HEK293 (cell line): Measurements from ENCODE around the gene ADSS1.

ENCODE experiments used
- HOXC10 ChIP-seq: sonication (generic); formaldehyde crosslinking; IDR thresholded peaks from 2 replicates; pipeline ENCODE4 v1.8.1; 2023; ENCODE audit warnings: mild to moderate bottlenecking, missing genetic modification reagents
- KLF7 ChIP-seq: fragments of 450-650 bp; formaldehyde crosslinking; IDR thresholded peaks from 2 replicates; pipeline ENCODE4 v1.5.1; 2016; ENCODE audit warnings: missing biosample characterization, missing genetic modification characterization, borderline replicate concordance
- MYNN ChIP-seq: fragments of 450-650 bp; formaldehyde crosslinking; IDR thresholded peaks from 2 replicates; pipeline ENCODE4 v1.5.1; 2016; ENCODE audit warnings: missing biosample characterization, missing genetic modification characterization, borderline replicate concordance
- YY2 ChIP-seq: fragments of 450-650 bp; formaldehyde crosslinking; IDR thresholded peaks from 2 replicates; pipeline ENCODE4 v1.5.1; 2016; ENCODE audit warnings: missing biosample characterization, missing genetic modification characterization
- ZBTB17 ChIP-seq: fragments of 450-650 bp; formaldehyde crosslinking; IDR thresholded peaks from 2 replicates; pipeline ENCODE4 v1.5.1; 2016; ENCODE audit warnings: missing biosample characterization, missing genetic modification characterization
- ZBTB20 ChIP-seq: fragments of 450-650 bp; formaldehyde crosslinking; IDR thresholded peaks from 2 replicates; pipeline ENCODE4 v1.5.1; 2016; ENCODE audit warnings: missing biosample characterization, missing genetic modification characterization
- ZBTB7A ChIP-seq: fragments of 450-650 bp; formaldehyde crosslinking; IDR thresholded peaks from 2 replicates; pipeline ENCODE4 v1.5.1; 2016; ENCODE audit warnings: low read depth, missing biosample characterization, missing genetic modification characterization
- ZEB2 ChIP-seq: fragments of 450-650 bp; formaldehyde crosslinking; IDR thresholded peaks from 2 replicates; pipeline ENCODE4 v1.5.1; 2016; ENCODE audit warnings: missing biosample characterization, missing genetic modification characterization
- ZNF112 ChIP-seq: fragments of 450-650 bp; formaldehyde crosslinking; IDR thresholded peaks from 2 replicates; pipeline ENCODE4 v1.5.0; 2017; ENCODE audit warnings: missing biosample characterization, missing genetic modification characterization
- ZNF140 ChIP-seq: fragments of 450-650 bp; formaldehyde crosslinking; IDR thresholded peaks from 2 replicates; pipeline ENCODE4 v1.5.1; 2016; ENCODE audit warnings: missing biosample characterization, missing genetic modification characterization
- ZNF174 ChIP-seq: fragments of 450-650 bp; formaldehyde crosslinking; IDR thresholded peaks from 2 replicates; pipeline ENCODE4 v1.5.0; 2017; ENCODE audit warnings: missing biosample characterization, mild to moderate bottlenecking, missing genetic modification characterization
- ZNF266 ChIP-seq: fragments of 450-650 bp; formaldehyde crosslinking; IDR thresholded peaks from 2 replicates; pipeline ENCODE4 v1.5.1; 2016; ENCODE audit warnings: missing biosample characterization, missing genetic modification characterization, low read depth
- ZNF292 ChIP-seq: fragments of 450-650 bp; formaldehyde crosslinking; IDR thresholded peaks from 2 replicates; pipeline ENCODE4 v1.5.1; 2016; ENCODE audit warnings: low read depth, missing biosample characterization, missing genetic modification characterization, borderline replicate concordance
- ZNF350 ChIP-seq: fragments of 450-650 bp; formaldehyde crosslinking; IDR thresholded peaks from 2 replicates; pipeline ENCODE4 v1.5.0; 2017; ENCODE audit warnings: missing biosample characterization, mild to moderate bottlenecking, missing genetic modification characterization
- ZNF354C ChIP-seq: fragments of 450-650 bp; formaldehyde crosslinking; IDR thresholded peaks from 2 replicates; pipeline ENCODE4 v1.5.1; 2016; ENCODE audit warnings: missing biosample characterization, missing genetic modification characterization, low read depth, borderline replicate concordance
- ZNF366 ChIP-seq: fragments of 450-650 bp; formaldehyde crosslinking; conservative IDR thresholded peaks from 2 replicates; pipeline ENCODE4 v1.5.1; 2016; ENCODE audit warnings: missing biosample characterization, missing genetic modification characterization
- ZNF423 ChIP-seq: fragments of 450-650 bp; formaldehyde crosslinking; IDR thresholded peaks from 2 replicates; pipeline ENCODE4 v1.5.1; 2016; ENCODE audit warnings: missing biosample characterization, missing genetic modification characterization
- ZNF501 ChIP-seq: fragments of 450-650 bp; formaldehyde crosslinking; IDR thresholded peaks from 2 replicates; pipeline ENCODE4 v1.5.1; 2016; ENCODE audit warnings: missing biosample characterization, missing genetic modification characterization
- ZNF510 ChIP-seq: fragments of 450-650 bp; formaldehyde crosslinking; IDR thresholded peaks from 2 replicates; pipeline ENCODE4 v1.5.1; 2018; ENCODE audit warnings: mild to moderate bottlenecking, missing genetic modification characterization, missing biosample characterization; ENCODE audit not compliant: insufficient replicate concordance
- ZNF548 ChIP-seq: fragments of 450-650 bp; formaldehyde crosslinking; IDR thresholded peaks from 2 replicates; pipeline ENCODE4 v1.5.1; 2016; ENCODE audit warnings: missing biosample characterization, missing genetic modification characterization
- ZNF560 ChIP-seq: fragments of 450-650 bp; formaldehyde crosslinking; IDR thresholded peaks from 2 replicates; pipeline ENCODE4 v1.5.1; 2017; ENCODE audit warnings: missing biosample characterization, missing genetic modification characterization, borderline replicate concordance
- ZNF596 ChIP-seq: fragments of 450-650 bp; IDR thresholded peaks from 2 replicates; pipeline ENCODE4 v1.5.0; 2018; ENCODE audit warnings: missing biosample characterization, mild to moderate bottlenecking, missing genetic modification characterization, moderate library complexity
- ZNF776 ChIP-seq: fragments of 450-650 bp; formaldehyde crosslinking; IDR thresholded peaks from 2 replicates; pipeline ENCODE4 v1.5.0; 2017; ENCODE audit warnings: missing biosample characterization, missing genetic modification characterization, borderline replicate concordance
- ZNF830 ChIP-seq: fragments of 450-650 bp; IDR thresholded peaks from 2 replicates; pipeline ENCODE4 v1.5.0; 2018; ENCODE audit warnings: missing biosample characterization, missing genetic modification characterization, low read depth, mild to moderate bottlenecking, moderate library complexity
- ZNF837 ChIP-seq: fragments of 450-650 bp; formaldehyde crosslinking; IDR thresholded peaks from 2 replicates; pipeline ENCODE4 v1.5.1; 2016; ENCODE audit warnings: missing biosample characterization, missing genetic modification characterization
- ZSCAN23 ChIP-seq: fragments of 450-650 bp; formaldehyde crosslinking; IDR thresholded peaks from 2 replicates; pipeline ENCODE4 v1.5.1; 2016; ENCODE audit warnings: missing biosample characterization, missing genetic modification characterization
- ZSCAN30 ChIP-seq: fragments of 450-650 bp; IDR thresholded peaks from 2 replicates; pipeline ENCODE4 v1.5.1; 2018; ENCODE audit warnings: missing biosample characterization, mild to moderate bottlenecking, missing genetic modification characterization, moderate library complexity
- ZXDB ChIP-seq: fragments of 450-650 bp; formaldehyde crosslinking; IDR thresholded peaks from 2 replicates; pipeline ENCODE4 v1.5.1; 2016; ENCODE audit warnings: missing biosample characterization, missing genetic modification characterization
- TF ChIP-seq, protein P1 (sequence below): fragments of 450-650 bp; formaldehyde crosslinking; IDR thresholded peaks from 2 replicates; pipeline ENCODE4 v1.5.1; 2017; ENCODE audit warnings: missing biosample characterization, missing genetic modification characterization
- TF ChIP-seq, protein P2 (sequence below): fragments of 450-650 bp; formaldehyde crosslinking; IDR thresholded peaks from 2 replicates; pipeline ENCODE4 v1.5.1; 2016; ENCODE audit warnings: missing biosample characterization, missing genetic modification characterization
- TF ChIP-seq, protein P3 (sequence below): IDR thresholded peaks from 2 replicates; pipeline ENCODE4 v1.6.1; 2011; ENCODE audit warnings: mild to moderate bottlenecking, low read depth, low read length, borderline replicate concordance
- TF ChIP-seq, protein P4 (sequence below): fragments of 450-650 bp; formaldehyde crosslinking; IDR thresholded peaks from 2 replicates; pipeline ENCODE4 v1.5.1; 2017; ENCODE audit warnings: missing biosample characterization, missing genetic modification characterization
- TF ChIP-seq, protein P5 (sequence below): fragments of 450-650 bp; formaldehyde crosslinking; IDR thresholded peaks from 2 replicates; pipeline ENCODE4 v1.5.1; 2016; ENCODE audit warnings: missing biosample characterization, missing genetic modification characterization

ADSS1 gene

DNA sequence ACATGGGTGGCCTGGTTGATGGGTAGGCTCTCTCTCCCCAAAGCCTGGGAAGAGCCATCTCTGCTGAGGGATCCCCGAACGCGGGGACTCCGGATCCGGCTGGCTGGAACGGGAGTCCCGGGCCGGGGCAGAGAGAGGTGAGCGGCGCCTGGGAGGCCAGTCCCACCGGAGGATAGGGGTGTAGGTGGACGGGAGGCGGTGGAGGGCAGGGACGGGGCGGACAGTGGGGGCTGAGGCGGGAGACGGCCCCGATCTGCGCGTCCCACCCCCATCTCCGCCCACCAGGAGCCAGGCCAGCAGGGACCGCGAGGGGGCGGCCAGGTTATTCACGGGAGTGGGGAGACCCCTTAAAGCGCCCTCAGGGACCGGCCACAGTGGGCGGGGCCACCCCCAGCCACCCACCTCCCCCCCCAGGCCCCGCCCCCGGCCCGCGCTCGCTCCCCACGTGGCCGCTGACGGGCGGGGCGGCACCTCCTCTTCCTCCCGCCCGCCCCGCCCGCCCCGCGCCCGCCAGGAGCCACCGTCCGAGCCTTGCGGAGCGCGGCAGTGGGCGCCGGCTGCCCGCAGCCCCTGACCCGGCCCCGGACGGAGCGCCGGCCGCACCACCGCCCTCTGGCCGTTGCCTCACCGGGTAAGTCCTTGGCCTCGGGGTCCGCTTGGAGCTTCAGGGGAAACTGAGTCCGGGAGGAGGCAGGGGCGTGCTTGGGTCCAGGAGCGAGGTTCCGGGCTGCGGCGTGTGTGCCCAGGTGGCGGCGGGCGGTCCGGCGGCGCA, 34.7 kb upstream of the ADSS1 start, which contains the start of gene INF2 (continued):
- TF ChIP-seq ZNF830 = no peak
- TF ChIP-seq ZNF501 (tag by site-specific recombination) = no peak
- peak; percentile 14; the same call in 1 of the 2 replicates for TF ChIP-seq ZNF596 (tag by site-specific recombination)
- TF ChIP-seq ZXDB (tag by site-specific recombination) = 0 out of 2 replicates have a peak, but pooled peaks have one; percentile 7
- TF ChIP-seq, protein P1, sequence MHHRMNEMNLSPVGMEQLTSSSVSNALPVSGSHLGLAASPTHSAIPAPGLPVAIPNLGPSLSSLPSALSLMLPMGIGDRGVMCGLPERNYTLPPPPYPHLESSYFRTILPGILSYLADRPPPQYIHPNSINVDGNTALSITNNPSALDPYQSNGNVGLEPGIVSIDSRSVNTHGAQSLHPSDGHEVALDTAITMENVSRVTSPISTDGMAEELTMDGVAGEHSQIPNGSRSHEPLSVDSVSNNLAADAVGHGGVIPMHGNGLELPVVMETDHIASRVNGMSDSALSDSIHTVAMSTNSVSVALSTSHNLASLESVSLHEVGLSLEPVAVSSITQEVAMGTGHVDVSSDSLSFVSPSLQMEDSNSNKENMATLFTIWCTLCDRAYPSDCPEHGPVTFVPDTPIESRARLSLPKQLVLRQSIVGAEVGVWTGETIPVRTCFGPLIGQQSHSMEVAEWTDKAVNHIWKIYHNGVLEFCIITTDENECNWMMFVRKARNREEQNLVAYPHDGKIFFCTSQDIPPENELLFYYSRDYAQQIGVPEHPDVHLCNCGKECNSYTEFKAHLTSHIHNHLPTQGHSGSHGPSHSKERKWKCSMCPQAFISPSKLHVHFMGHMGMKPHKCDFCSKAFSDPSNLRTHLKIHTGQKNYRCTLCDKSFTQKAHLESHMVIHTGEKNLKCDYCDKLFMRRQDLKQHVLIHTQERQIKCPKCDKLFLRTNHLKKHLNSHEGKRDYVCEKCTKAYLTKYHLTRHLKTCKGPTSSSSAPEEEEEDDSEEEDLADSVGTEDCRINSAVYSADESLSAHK (tag by site-specific recombination) = no peak
- no peak for TF ChIP-seq ZNF140 (tag by site-specific recombination)
- no peak for TF ChIP-seq ZNF510 (tag by site-specific recombination)
- TF ChIP-seq ZEB2 = no peak
- TF ChIP-seq ZNF837 (tag by site-specific recombination) = no peak
- no peak for TF ChIP-seq ZNF292
- no peak for TF ChIP-seq ZNF560 (tag by site-specific recombination)
- no peak for TF ChIP-seq ZNF174
- TF ChIP-seq, protein P2, sequence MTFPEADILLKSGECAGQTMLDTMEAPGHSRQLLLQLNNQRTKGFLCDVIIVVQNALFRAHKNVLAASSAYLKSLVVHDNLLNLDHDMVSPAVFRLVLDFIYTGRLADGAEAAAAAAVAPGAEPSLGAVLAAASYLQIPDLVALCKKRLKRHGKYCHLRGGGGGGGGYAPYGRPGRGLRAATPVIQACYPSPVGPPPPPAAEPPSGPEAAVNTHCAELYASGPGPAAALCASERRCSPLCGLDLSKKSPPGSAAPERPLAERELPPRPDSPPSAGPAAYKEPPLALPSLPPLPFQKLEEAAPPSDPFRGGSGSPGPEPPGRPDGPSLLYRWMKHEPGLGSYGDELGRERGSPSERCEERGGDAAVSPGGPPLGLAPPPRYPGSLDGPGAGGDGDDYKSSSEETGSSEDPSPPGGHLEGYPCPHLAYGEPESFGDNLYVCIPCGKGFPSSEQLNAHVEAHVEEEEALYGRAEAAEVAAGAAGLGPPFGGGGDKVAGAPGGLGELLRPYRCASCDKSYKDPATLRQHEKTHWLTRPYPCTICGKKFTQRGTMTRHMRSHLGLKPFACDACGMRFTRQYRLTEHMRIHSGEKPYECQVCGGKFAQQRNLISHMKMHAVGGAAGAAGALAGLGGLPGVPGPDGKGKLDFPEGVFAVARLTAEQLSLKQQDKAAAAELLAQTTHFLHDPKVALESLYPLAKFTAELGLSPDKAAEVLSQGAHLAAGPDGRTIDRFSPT (tag by site-specific recombination) = no peak; the same call in 1 of the 2 replicates
- peak; percentile 76; the same call in 1 of the 2 replicates for TF ChIP-seq ZBTB7A (tag by site-specific recombination)
- TF ChIP-seq MYNN (tag by site-specific recombination) = no peak
- TF ChIP-seq, protein P3, sequence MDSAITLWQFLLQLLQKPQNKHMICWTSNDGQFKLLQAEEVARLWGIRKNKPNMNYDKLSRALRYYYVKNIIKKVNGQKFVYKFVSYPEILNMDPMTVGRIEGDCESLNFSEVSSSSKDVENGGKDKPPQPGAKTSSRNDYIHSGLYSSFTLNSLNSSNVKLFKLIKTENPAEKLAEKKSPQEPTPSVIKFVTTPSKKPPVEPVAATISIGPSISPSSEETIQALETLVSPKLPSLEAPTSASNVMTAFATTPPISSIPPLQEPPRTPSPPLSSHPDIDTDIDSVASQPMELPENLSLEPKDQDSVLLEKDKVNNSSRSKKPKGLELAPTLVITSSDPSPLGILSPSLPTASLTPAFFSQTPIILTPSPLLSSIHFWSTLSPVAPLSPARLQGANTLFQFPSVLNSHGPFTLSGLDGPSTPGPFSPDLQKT = no peak
- TF ChIP-seq ZNF776 (tag by site-specific recombination) = no peak
- no peak for TF ChIP-seq HOXC10 (CRISPR knock-in tag)
- no peak for TF ChIP-seq ZNF423
- TF ChIP-seq ZBTB20 = peak; percentile 51; the same call in 1 of the 2 replicates
- TF ChIP-seq ZNF366 (tag by site-specific recombination) = no peak
- no peak for TF ChIP-seq ZNF266 (tag by site-specific recombination)
- no peak for TF ChIP-seq KLF7 (tag by site-specific recombination)
- no peak for TF ChIP-seq YY2
- peak; percentile 84 for TF ChIP-seq ZBTB17 (tag by site-specific recombination)
- no peak for TF ChIP-seq ZSCAN23 (tag by site-specific recombination)
- no peak for TF ChIP-seq ZNF112 (tag by site-specific recombination)
- TF ChIP-seq ZNF350 (tag by site-specific recombination) = no peak
- TF ChIP-seq ZNF354C = no peak
- no peak for TF ChIP-seq ZNF548 (tag by site-specific recombination)
- TF ChIP-seq, protein P4, sequence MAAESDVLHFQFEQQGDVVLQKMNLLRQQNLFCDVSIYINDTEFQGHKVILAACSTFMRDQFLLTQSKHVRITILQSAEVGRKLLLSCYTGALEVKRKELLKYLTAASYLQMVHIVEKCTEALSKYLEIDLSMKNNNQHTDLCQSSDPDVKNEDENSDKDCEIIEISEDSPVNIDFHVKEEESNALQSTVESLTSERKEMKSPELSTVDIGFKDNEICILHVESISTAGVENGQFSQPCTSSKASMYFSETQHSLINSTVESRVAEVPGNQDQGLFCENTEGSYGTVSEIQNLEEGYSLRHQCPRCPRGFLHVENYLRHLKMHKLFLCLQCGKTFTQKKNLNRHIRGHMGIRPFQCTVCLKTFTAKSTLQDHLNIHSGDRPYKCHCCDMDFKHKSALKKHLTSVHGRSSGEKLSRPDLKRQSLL (tag by site-specific recombination) = no peak
- TF ChIP-seq ZSCAN30 = peak; percentile 64; the same call in 1 of the 2 replicates
- TF ChIP-seq, protein P5, sequence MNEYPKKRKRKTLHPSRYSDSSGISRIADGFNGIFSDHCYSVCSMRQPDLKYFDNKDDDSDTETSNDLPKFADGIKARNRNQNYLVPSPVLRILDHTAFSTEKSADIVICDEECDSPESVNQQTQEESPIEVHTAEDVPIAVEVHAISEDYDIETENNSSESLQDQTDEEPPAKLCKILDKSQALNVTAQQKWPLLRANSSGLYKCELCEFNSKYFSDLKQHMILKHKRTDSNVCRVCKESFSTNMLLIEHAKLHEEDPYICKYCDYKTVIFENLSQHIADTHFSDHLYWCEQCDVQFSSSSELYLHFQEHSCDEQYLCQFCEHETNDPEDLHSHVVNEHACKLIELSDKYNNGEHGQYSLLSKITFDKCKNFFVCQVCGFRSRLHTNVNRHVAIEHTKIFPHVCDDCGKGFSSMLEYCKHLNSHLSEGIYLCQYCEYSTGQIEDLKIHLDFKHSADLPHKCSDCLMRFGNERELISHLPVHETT (tag by site-specific recombination) = no peak
